NCI-H82 (cell line): ENCODE data around the gene TEX19.
"Not testable (repeated sequence)": the region's sequence is repeated elsewhere in the genome, so short reads cannot be mapped to it uniquely, and the experiment has no call there.

Experiments
- DNase-seq: peaks from one replicate; lab custom pipeline; 2025; lab: John Stamatoyannopoulos, UW

The TEX19 gene

DNA sequence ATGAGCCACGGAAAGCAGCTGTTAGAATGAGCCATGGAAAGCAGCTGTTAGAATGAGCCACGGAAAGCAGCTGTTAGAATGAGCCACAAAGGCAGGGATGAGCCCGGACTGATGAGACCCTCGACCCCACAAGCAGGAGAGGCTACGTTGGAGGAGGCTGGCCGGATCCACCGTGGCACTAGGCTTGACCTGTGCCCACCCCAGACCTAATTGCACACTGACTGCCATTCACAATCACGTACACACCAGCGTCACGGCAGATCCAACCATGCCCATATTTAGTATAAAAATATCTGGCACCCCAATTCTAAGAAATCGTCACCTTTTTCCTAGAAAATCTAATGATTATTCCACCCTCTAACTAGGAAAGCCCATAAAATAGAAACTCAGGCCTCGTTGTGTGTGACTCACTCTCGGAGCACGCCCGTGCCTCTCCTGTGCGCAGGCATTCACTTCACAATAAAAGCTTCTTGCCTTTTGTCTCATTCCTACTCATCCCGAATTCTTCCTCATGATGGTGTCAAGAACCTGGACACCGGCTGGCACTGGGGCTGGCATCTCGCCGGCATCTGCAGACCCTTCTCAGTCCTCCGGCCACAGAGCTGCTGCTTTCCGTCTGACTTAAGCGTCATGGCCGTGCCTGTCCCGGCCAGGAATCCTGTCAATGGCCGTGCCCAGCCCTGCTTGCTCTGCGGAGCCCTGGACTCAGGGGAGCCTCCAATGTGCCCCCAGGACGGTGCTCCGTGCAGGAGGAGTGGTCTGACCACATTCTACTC lies 20.0 kb upstream of the TEX19 start:
- peak; percentile 45 for DNase-seq

DNA sequence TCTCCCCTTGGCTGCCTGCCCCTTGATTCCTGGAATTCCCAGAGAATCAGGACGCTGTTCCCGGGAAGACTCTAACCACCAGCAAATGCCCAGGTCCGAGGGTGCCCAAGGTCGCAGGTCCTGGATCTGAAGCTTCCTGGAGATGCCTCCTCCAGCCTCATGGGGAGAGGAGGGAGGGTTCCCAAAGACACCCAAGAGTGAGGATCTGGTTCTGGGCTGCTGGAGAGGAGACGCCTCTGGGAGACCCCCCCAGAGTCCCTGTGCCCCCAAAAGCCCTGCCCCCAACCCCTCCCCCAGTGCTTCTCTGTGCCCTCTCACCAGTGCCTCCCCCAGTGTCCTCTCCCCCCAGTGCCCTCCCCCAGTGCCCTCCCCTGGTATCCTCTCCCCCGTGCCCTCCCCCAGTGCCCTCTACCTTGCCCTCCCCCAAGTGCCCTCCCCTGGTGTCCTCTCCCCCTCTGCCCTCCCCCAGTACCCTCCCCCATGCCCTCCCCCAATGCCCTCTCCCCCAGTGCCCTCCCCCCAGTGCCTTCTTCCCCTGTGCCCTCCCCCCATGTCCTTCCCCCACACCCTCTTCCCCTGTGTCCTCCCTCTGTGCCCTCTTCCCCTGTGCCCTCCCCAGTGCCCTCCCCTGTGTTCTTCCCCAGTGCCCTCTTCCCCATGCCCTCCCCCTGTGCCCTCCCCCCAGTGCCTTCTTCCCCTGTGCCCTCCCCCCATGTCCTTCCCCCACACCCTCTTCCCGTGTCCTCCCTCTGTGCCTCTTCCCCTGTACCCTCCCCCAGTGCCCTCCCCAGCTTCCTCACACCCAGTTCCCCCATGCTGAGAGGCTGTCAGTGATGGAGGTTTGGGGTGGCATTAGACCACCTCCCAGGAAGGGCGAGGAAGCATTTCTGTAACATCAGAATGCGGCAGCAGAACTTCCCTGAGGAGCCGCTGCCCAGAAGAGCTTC lies 19.1 kb upstream of the TEX19 start:
- no peak for DNase-seq

DNA sequence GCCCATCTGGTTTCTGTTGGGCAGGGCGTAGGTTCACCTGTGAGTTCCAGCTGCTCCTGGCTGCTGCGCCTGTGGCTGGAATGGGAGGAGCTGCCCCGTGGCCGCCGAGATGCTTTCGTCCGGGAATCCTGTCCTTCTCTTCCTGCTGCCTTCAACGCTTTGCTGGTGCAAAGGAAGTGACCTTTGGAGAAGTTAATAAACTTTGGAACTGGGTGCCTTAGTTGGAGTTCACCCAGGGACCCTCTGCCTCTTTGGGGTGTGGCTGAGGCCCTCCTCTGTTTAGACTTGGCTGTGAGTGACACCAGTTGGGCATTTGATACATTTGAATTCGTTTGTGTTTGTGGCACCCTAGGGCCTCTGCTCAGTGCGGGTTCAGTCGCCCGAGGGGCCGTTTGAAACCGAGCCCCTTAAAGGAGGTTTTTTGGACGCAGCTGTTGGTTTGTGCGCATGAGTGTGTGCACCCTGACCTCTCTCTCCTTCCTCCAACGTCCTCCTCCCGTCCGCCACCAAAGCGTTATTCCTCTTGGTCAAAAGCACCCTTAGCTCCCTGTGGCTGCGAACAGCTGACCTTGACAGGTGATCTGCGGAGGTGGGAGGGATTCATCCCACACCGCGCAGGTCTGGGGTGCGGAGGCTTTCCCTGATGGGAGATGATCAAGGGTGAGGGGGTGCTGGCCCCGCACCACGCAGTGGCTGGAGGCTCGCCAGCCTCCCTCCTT lies 16.5 kb upstream of the TEX19 start:
- no peak for DNase-seq

DNA sequence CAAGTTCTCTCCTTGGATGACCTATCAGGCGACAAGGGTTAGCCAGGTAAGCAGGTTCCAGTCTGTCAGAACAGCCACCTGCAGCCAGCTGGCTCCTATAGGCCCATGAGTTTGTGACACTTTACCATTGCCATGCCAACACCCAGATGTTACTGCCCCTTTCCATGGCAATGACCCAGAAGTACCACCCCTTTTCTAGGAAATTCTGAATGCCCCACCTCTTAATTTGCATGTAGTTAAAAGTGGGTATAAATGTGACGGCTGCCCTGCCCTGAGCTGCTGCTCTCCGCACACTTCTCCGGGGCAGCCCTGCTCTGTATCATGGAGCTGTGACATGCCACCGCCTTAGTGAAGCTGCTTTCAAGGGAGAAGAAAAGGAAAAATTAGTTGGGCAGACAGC lies 15.5 kb upstream of the TEX19 start:
- no peak for DNase-seq

DNA sequence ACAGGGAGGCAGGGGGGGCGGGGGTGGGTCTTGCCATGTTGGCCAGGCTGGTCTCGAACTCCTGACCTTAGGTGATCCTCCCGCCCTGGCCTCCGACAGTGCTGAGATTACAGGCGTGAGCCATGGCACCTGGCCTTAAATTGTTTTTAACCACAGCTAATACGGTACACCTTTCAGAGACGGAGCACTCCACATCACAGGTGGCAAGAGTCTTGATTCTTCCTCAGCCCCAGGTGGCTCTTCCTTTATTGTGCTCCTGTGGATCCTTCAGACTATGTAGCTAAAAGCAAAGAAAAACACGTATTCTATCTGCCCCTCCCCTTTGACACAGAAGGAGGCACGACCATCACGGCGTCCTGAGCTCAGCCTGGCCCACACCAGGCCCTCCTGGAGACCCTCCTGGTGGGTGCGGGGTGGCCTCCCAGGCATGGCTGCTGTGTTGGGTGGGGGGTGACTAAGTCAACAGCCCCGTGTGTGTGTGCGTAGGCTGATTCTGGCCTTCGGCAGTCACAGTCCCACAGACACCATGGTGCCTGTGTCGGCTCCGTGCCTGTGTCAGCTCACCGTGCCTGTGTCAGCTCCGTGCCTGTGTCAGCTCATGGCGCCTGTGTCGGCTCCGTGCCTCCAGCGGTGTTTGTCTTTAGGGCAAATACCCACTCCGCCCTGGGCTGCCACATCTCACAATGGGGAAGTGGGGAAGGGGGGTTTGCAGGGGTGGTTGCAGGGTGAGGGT lies 14.7 kb upstream of the TEX19 start:
- DNase-seq = no peak

DNA sequence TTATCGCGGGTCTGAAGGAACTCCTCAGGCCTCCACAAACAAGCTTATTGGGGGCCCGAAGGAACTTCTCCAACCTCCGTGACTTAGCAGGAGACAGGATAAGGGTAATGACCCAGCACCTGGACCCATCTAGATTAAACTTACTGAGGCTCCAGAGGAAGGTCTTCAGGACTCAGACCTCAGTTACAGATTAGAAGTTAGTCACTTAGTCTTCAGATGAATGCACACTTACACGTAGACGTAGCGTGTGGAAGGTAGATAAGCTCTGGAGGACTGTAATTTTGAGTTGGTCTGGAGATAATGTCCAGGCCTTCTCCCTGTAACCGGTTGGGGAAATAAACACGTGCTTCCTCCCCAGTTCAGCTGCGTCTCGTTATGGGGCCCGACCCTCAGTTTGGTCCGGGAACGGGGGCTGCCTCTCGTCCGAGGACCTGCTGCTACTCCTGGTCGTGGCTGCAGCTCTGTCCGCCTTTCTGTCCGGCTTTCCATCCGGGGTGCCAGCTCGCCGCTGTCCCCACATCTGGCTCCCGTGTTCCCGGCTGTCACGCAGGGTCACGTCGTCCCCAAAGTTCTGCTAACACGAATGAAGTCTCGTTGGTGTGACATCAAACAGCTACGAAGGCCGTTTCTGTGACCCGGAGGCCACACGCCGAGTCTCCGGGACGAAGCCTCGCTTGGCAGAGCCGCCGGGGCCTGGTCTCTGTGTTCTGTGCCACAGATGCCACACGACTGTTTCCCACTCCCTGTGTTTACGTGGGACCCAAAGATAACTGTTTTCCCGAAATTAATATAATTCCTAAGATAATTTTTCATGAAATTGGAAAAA lies 13.7 kb upstream of the TEX19 start:
- DNase-seq = no peak

DNA sequence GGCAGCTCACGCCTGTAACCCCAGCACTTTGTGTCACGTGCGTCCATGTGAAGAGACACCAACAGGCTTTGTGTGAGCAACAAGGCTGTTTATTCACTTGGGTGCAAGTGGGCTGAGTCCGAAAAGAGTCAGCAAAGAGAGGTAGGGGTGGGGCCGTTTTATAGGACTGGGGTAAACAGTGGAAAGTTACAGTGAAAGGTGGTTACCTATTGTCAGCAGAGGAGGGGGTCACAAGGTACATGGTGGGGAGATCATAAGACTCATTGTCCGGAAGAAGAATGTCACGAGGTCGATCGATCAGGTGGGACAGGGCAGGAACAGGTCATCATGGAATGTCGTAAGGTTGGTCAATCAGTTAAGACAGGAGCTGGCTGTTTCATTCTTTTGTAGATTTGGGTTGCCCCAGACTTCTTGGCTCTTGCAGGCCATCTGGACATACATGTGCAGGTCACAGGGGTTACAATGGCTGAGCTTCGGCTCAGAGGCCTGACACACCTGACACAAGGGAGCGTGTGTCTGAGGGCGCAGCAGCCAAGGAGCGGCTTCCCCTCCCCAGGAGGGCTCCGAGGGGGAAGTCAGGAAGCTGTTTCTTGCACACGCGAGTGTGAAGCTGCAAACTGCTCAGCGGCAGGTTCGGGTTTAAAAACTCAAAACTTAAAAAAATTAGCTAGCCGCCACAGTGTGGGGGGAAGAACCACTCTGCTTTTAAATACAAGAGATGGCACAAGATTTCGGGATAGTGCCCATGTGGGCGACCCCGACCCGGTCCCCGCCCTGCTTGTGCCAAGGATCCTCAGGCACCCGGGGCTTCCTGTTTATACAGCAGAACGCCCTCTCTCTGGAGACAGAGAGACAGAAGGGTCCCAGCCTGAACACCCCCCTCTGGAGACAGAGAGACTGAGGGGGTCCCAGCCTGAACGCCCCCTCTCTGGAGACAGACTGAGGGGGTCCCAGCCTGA lies 12.4 kb upstream of the TEX19 start:
- no peak for DNase-seq

DNA sequence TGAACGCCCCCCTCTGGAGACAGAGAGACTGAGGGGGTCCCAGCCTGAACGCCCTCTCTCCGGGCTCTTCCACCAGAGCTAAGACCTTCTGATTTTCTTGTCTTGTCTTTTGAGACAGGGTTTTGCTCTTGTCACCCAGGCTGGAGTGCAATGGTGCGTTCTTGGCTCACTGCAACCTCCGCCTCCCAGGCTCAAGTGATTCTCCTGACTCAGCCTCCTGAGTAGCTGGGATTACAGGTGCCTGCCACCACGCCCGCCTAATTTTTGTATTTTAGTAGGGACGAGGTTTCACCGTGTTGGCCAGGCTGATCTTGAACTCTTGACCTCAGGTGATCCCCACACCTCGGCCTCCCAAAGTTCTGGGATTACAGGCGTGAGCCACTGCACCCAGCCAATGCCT lies 11.1 kb upstream of the TEX19 start:
- DNase-seq = not testable (repeated sequence)

DNA sequence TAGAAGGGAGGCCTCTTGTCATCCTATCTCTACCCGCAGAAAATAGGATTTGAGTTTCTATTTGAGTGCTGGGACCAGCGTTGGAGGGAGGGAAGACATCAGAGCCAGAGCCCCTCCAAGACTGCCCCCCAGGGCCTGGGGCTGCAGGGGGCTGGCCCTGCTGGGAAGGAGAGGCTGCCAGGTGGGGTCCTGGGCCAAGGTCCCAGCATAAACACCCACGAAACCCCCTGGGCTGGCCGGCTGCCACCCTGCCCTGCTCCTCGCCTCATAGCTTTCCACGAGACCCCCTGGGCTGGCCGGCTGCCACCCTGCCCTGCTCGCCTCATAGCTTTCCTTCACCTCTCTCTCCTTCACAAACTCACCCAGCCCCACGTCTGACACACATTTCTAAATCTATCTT lies 10.6 kb upstream of the TEX19 start:
- DNase-seq = no peak

DNA sequence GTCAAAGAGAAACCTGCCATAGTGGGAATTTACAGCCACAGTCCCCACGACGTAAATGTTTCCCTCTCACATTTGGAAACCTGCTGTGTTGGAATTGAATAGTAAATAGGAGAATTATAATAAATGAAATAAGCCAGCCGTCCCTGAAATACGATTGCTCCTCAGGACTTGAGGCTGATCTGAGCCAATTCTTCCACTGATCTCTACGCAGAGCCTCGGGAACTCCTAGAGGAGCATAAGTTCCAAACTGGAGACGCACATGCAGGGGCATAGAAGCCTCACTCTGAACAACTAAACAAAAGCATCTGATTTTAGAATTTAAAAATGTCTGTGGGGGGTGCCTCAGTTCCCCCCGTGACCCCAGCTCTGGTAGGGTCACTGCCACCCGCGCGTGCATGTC lies 10.2 kb upstream of the TEX19 start:
- no peak for DNase-seq

DNA sequence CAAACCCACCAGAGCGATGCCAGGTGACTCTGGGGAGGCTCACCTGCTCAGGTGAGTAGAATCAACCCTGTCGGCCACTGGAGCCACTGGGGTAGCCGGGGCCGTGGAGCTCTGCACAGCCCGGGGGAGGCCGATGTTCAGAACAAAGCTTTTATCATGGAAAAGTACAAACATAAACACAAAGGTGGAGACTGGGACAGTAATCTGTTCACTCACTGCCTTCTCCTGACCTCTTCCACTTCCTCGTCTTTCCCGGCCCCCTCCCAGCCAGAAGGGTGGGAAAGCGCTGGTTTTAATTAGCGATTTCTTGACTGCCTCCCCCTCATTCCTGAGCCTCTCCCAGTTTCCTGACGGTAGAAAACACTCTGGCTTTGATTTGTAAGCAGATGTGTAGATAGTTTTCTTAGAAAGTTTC lies 9.8 kb upstream of the TEX19 start:
- no peak for DNase-seq

DNA sequence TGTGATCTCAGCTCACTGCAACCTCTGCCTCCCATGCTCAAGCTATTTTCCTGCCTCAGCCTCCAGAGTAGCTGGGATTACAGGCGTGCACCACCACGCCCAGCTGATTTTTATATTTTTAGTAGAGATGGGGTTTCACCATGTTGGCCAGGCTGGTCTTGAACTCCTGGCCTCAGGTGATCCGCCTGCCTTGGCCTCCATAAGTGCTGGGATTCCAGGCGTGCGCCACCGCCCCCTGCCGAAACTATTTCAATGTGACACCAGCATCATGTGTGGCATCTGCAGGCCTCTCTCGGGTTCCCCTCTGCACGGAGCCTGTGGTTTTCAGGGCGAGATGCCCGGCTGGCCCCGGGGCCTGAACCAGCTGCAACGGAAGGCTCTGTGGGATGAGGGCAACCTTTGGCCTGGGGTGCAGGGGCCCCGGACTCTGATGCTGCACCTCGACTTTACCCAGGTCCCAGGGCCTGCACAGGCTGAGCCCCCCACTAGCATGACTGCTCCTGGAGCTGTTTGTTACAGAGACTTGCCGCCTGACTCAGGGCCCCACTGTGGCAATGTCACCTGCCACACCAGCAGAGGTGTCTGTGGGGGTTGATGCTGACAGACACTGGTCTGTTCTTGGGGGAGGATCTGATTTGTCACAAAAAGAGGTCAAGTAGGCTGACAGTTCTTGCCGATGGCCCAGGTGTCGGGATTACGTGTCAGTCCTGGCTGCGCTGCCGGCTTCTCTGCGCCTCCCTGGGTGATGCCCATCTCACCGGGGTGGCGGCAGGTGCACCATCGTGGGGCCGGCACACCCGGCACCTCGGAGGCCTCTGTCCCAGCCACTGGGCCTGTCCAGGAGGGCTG lies 8.6 kb upstream of the TEX19 start:
- DNase-seq = peak; percentile 50

DNA sequence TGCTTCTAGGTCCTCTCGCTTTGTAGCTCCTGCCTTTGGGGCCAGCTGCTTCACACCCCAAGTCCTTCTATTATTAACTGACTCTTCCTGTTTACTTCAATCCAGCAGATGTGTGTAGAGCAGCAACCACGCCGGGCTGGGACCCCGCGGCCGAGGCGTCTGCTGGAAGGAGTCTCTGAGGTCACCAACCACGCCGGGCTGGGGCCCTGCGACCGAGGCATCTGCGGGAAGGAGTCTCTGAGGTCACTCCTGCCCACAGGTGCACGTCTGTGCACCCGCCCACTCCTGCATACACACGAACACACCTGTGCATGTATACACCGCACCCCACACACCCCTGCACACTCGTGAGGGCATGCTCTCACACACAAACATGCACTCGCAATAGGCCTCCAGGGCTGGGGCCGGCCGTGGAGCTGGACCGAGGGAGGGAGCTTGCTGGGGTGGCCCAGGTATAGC lies 7.8 kb upstream of the TEX19 start:
- no peak for DNase-seq

DNA sequence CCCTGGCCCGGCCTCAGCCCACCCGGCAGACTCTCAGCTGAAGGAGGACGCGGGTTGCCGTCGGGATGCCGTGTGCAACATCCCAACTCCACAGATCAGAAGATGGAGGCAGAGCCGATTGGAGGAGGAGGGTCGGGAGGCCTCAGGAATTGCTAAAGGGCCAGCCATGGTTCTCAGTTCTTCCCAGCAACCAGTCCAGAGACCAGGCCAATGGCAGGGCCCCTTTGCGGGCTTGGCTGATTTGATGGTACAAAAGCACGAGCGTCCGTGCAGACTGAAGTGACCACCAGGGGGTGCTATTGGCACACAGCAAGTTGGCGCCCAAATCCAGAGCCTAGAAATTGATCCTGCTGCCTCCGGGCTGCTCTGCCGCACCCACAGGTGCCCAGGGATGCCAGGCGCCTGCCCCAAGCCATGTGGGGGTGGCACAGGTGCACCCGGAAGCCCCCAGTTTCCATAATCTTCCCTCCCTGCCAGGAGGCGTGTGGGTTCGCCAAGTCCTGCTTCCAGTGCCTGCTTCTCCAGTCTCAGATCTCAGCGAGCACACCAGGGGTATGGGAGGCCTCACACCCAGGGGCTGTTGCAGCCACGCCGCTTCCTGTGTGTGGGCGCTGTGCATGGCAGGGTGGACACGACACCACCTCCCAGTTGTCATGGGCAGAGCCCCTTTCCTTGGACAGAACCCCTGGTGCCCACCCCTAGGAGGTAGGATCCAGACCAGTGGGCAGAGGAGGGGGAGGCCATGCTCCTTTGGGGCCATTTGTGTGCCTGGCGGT lies 7.1 kb upstream of the TEX19 start:
- DNase-seq = peak; percentile 95

DNA sequence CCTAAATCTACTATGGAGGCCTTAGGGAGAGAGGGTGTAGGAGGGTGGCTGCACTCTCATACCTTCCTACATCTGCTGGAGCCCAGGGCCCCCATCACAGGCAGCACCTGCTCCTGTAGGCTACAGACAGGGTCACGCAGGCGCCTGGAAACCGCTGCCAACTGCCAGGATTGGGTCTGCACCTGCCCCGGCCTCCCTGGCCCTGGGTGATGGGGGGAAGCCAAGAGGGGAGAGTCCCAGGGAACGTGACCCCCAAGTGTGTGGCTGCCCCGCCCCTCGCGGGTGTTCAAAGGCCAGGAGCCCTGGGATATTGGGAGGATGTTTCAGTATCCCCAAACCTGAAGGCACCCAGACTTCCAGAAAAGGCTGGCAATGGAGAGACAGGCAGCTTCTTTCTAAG lies 5.6 kb upstream of the TEX19 start:
- DNase-seq = no peak

DNA sequence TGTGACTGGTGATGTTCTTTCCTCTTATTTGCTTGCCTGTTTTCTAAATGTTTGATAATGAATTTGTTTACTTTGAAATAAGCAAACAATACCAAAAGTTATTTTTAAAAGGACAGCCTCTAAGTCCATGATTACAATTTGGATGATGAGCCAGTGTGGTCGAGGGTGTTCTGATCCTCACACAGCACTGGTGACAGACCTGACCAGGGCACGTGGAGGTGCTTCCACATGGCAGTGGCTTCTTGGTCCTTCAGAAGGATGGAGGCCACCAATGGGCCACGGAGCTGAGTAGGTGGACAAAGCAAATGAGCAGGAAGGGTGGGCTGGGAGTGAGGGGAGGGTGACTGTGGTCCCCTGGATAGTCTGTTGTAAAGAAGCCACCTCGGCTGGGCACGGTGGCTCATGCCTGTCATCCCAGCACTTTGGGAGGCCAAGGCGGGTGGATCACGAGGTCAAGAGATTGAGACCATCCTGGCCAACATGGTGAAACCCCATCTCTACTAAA lies 4.2 kb upstream of the TEX19 start:
- DNase-seq = no peak

DNA sequence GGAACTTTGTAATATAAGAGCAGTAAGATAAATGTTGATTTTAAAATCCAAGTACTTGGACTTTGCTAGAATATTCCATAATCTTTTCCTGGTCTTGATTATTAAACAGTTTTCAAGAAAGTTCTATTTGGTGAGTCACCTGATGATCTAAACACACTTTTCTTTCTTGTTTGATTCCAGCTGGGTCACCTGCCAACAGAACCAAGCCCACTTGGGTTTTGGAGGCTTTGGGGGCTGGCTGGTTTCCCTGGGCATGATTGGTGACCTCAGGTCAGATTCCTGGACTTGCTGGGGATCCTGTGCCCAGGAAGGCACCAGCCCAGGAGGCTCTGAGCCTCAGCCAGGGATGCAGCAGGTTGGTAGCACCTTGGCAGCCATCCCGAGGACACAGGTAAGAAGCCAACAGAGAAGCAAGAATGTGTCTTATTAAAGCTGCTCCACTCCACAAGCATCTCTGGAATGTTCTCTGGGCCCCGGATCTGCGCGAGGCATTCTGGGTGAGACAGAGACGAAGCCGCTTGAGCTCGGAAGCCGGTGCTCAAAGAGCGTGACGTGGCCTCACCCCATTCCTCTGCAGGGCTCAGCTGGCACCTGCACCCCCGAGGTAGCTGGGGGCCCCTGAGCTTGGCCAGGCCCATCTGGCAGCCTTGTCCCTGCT lies 3.1 kb upstream of the TEX19 start:
- DNase-seq = no peak
